IPS DF 19.7 (cell line): ENCODE results near the gene LRFN2.

Experiments
- DNase-seq: peaks from one replicate; pipeline ENCODE4 v3.0.0-alpha.2; 2013; ENCODE audit warnings: low read depth, low spot score

The LRFN2 gene

GRCh38 chr6:40379811-40380210 lies 207.4 kb downstream of the LRFN2 start:
- no peak for DNase-seq

DNA sequence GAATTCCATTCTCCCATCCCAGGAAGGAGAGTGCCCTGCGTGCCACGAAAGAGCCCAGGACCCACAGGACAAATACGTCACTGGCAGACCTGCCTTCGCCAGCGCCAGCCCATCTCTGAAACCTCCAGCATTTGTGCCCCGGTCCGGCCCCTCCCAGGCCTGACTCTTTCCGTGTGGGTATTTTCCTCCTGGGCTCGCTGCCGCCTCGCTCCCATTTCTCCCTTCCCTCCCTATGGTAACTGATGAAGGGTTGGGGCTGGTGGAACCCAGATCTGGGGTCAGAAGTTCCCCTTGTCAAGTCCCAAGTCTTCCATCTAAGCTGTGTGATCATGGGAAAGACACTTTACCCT lies 208.5 kb downstream of the LRFN2 start:
- no peak for DNase-seq

DNA sequence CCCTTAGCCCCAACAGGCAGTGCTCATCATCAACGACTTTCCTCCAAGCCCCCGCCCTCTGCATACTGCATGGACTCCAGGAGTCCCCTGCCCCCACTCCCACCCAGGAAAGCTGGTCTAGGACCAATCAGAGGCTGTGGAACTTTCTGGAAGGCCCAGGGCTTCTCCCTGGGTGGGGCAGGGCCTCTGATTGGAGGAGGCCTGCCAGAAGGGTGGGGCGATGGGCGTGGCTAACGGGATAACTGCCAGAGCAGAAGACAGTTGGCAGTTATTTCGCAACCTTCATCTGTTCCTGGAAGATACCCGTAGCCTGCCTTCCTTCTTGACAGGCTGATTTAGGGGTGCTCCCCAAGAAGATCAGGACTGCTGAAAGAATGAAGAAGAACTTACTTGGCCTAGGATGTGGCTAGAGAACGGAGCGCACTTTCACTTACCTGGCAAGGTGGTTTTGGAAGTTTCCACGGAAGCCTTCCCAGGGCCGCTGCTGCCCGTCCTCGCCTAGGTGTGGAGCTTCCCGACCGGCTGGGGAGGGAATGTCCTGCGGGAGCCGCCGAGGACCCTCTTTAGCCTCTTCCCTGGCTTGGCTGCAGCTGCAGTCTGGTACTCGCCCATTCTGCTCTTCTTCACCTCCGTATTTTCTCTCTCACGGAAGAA lies 209.0 kb downstream of the LRFN2 start:
- no peak for DNase-seq

DNA sequence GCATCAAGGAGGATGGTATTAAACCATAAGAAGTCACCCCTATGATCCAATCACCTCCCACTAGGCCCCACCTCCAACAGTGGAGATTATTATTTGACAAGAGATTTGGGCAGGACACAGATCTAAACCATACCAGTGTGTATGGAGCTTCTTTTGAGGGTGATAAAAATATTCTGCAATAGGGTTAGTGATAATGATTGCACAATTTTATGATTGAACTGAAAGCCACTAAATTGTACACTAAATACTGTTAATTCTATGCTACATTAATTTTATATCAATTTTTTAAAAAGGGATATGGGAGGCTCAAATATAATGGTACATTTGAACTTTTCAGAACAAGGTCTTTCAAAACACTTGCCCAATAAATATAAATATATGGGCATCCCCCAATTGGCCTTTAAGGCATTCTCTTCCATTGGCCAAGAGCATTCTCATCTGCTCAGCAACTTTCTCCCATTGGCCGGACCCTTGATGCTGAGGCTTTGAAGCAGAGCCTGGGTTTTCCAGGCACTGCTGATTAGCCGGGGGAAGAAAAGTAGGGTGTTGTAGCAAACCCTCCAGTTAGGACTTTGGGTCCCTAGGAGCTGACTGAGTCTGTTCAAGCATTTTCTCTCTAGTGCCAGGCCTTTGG lies 209.9 kb downstream of the LRFN2 start:
- DNase-seq: no peak

- DNase-seq: no peak
Observed at GRCh38 chr6:40376113-40376650, 211.0 kb downstream of the LRFN2 start.

- DNase-seq: no peak
Observed at GRCh38 chr6:40373267-40373666, 213.9 kb downstream of the LRFN2 start.

DNA sequence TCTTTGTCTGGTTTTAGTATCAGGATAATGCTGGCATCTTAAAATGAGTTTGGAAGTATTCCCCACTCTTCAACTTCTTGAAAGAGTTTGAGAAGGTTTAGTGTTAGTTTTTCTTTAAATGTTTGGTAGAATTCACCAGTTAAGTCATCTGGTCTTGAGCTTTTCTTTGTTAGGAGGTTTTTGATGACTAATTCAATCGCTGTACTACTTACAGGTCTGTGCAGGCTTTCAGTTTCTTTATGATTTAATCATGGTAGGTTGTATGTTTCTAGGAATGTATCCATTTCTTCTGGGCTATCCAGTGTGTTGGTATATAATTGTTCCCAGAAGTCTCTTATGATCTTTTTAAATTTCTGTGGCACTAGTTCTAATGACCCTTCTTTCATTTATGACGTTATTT lies 215.5 kb downstream of the LRFN2 start:
- no peak for DNase-seq

GRCh38 chr6:40371095-40371494 lies 216.1 kb downstream of the LRFN2 start:
- DNase-seq: no peak

GRCh38 chr6:40369891-40370290 lies 217.3 kb downstream of the LRFN2 start:
- no peak for DNase-seq

DNA sequence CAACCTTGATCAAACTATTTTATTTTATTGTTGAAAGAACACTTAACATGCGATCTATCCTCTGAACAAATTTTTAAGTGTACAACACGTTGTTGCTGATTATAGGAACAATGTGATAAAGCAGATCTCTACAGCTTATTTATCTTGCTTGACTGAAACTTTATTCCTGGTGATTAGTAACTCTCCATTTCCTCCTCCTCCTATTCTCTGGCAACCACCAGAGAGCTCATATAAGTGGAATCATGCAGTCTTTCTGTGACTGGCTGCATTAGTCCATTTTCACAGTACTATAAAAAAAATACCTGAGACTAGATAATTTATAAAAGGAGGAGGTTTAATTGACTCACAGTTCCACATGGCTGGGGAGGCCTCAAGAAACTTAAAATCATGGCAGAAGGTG lies 218.1 kb downstream of the LRFN2 start:
- DNase-seq: no peak

GRCh38 chr6:40362859-40363258 lies 224.3 kb downstream of the LRFN2 start:
- no peak for DNase-seq

GRCh38 chr6:40359808-40360207 lies 227.4 kb downstream of the LRFN2 start:
- peak; percentile 98 for DNase-seq

GRCh38 chr6:40358473-40359460 lies 228.4 kb downstream of the LRFN2 start:
- no peak for DNase-seq

GRCh38 chr6:40356242-40356910 lies 230.8 kb downstream of the LRFN2 start:
- no peak for DNase-seq

- no peak for DNase-seq
Observed at GRCh38 chr6:40355532-40355931, 231.6 kb downstream of the LRFN2 start.

DNA sequence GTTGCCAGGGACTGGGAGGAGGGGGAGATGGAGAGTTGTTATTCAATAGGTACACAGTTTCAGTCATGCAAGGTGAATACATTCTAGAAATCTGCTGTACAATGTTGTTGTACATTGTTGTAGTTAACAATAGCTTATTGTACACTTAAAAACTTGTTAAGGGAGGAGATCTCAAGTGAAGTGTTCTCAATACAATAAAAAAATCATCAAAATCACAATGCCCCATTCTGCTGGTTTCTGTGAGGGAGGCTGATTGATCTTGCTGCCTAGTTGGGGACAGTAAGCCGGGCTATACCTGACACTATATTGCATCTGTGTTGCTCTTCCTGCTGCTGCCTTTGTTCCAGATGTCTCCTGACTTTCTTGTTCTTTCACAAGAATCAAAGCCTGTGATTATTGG lies 232.1 kb downstream of the LRFN2 start:
- DNase-seq: no peak

DNA sequence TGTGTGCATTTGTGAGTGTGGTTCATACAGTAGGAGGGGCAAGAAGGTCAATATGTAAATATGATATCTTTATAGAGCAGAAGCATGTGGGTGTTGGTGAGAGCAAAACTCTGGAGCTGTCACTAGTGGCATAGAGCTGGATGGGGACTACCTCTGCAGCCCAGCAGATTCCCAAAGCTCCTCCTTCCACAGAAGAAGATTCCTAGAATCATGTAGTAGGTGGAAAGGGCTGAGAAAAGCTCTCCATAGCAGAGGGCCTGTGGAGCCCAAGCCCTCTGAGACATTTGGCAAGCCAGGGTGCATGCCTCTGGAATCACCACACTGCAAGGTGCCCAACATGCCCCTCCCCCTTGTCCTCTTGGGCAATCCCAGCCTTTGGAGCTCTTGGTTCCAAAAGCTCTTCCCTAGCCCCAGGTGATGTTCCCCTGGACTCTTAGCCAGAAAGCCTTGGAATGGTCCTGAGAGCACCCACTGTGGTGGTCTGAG lies 233.2 kb downstream of the LRFN2 start:
- no peak for DNase-seq

DNA sequence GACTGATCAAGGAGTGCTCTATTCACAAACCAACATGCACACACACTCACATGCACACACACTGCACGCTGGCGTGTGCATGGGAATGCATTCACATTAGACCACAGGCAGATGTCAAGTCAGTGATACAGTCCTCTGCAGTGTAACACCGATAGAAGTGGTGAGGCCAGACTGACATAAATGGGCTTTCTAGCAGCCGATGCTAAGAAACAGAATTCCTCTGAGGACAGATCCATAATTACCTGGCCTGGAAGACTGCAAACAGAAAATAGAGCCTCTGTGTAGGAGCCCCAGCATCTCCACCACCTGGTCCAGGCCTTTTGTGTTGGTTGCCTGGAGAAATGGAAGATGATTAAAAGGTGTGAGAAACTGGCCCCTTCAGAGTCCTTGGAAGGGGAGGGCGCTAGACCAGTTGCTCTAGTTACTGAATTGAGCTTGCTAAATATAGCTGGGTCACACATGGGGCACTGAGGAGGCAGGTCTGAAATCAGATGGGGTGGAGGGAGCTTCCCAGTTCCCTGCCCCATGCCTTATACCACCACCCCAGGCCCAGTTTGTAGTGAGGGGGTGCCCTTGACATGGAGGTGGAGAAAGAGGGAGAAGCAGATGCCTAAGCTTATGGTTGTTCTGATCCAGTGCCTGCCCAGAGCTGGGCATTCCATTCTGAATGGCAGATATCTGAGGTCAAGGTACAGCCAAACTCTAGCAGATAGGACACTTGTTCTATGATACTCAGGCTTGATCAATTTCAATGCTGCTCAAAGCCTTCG lies 233.8 kb downstream of the LRFN2 start:
- no peak for DNase-seq

- no peak for DNase-seq
Observed at GRCh38 chr6:40352527-40353170, 234.5 kb downstream of the LRFN2 start.

DNA sequence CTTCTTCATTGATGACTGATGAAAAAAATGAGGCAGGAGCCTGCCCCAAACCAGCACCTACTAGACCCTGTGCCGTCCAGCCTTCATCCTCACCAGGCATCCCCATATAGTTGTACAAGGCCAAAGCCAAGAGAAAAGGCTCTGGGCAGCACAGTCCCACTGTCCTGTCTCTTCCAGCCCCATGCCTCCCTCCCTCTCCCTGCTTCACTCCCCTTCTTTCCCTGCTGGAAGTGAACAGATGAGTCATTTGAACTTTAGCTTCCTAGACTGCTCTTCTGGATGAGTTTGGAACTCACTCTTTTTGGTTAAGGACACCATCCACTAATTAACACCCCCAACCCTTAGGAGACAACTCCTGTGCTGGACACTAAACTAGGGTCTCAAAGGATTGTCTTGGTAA lies 235.2 kb downstream of the LRFN2 start:
- no peak for DNase-seq
